Stimulated activated CD8-positive, alpha-beta memory T cell treated with anti-CD3 and anti-CD28 coated beads, Interleukin-4, amount 100 ng/mL, for 4 hours (primary cell): ENCODE data around the gene POMT2.
"Not testable (repeated sequence)": the region's sequence is repeated elsewhere in the genome, so short reads cannot be mapped to it uniquely, and the experiment has no call there.

ENCODE experiments used
- DNase-seq, 2 donors: peaks; one replicate each; pipeline ENCODE4 v3.0.0-alpha.2; 2020; ENCODE audit warnings: low read depth in 2 of 2, low spot score in 1 of 2

The POMT2 gene

DNA sequence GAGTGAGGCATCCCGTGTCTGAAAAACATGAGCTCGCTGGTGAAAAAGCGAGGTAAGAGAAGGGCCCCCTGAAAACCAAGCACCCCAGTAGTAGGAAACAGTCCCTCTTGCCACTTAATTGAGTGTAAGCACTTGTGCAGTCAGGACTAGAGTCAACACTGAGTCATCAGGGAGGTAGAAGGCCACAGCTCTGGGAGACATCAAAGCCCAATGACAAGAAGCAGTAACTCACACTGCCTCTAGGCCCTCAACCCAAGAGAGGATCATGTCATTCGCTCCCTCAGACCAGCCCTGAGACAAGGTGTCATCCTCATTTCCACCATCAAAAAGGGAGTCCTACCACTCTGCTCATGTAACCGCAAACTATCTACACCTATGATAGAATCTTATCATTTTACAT, 17.8 kb downstream of the POMT2 start:
- peak in 1 of 2 donors; percentile 4 for DNase-seq

DNA sequence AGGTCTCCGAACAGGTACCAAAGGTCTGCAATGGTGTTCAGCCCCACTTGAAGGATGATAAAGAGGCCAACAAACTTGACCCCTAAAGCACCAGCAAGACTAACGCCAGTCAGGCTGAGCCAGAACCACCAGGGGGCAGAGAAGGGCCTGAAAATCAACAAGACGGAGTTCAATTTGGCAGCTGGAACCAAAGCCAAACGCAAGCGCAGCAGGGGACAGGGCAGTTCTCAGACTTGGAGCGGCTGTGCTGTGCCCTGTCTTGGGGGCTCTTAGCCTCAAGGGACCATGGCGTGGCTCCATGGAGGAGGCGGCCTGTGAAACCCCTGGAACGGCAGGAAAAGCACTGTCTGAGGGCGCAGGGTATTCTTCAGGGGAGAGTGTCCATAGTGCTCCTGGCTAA, 19.6 kb downstream of the POMT2 start:
- peak in 1 of 2 donors; percentile 10 for DNase-seq

DNA sequence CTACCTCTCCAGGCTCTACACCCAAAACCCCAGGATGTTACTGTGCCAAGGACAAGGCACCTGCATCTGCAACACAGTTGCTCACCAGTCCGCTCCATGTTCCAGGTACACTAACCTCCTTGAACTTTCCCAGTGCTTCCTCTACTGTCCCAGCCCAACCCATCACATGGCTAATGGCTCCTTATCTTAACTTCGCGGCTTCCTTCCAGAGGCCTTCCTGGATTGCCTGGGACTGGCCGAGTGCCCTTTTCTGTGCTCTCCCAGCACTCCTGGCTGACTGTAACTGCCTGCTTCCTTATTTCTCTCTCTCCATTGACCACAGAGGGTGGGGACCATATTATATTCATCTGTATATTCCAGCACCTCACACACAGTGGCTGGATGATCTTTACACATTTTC, 20.9 kb downstream of the POMT2 start:
- no peak for DNase-seq

DNA sequence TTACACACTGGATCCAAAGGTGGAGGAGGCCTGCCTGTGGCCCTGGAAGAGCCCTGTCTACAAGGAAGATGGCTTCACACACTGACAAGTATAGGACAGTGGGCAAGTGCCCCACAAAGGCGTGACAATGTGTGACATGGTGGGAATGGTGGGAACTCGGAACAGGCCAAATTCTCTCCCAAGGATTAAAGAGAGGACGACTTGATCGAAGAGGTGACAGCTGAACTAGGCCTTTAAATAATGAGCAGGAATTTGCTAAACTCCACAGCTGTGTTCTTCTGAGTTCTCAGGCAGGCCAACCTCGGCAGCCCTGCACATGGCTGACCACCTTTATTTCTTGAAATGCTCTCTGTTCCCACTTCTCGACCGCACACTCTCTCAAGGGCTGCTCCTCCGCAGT, 23.8 kb downstream of the POMT2 start:
- no peak for DNase-seq

DNA sequence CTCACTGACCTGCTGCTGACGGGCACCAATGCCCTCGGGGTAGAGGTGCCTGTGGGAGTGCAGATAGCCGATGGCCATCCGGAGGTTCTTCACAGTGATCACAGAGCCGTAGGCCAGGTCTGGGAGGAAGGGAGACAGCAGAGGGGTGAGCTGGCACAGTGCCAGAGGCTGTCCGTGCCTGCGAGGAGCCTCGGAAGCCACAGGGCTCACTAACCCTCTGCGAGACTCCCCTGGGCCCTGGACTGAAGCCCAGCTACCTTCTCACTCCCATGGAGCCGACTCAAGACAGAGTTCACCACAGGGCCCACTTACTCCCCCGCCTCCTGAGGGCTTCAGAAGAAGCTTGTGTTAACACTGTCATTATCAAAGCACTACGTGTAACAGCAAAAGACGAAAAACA, 24.5 kb downstream of the POMT2 start:
- no peak for DNase-seq

DNA sequence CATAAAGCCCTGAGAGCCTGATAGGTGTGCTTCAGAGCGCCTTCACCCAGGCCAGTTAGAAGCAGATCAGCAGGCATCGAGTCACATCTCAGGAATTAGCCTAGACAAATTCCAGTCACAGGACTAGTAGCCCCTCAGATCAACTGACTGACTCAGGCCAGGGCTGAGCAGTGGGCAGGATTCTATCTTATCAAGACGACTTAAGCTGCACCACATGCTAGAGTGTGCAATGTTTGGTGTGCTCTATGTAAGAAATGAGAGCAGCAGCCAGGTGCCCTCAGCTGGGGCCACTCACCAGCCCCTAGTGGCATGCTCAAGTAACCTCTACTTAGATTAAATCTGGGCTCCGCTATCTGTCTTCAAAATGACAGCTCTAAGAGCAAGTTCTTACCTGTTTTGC, 30.0 kb downstream of the POMT2 start:
- no peak for DNase-seq

DNA sequence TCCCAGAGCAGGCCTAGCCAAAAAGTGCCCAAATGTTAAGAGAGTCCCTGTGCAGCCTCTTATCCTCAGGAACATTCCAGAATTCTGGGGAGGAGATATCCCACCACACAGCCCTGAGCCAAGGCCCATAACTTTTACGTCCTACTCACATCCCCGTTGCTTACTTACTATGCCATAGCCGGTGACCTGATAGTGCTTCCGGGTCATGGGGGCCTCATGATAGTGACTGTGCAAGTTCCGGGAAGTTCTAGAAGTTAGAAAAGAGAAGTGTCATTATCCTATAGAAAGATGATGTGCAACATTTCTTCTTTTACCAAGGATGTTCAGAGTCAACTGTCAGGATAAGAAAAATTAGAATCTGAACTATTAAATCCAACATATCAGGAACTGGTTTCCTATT, 34.1 kb downstream of the POMT2 start:
- no peak for DNase-seq

DNA sequence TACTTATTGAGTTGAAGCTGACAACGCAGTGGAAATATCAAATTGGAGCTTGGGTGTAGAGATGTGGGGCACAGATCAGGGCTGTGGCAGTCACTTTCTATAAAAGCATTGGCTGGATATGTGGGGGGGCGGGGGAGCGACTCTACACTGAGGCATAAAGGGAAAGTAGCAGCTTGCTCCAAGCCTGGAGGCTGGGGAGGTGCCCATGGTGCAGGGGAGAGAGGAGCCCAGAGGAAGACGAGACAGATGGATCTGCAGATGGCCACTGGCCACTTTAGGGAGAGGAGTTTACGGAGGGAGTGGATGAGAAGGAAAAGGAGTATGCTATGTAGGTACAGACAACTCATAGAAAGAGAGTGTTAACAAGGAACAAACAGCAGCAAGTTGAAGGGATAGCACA, 36.2 kb downstream of the POMT2 start:
- no peak for DNase-seq

DNA sequence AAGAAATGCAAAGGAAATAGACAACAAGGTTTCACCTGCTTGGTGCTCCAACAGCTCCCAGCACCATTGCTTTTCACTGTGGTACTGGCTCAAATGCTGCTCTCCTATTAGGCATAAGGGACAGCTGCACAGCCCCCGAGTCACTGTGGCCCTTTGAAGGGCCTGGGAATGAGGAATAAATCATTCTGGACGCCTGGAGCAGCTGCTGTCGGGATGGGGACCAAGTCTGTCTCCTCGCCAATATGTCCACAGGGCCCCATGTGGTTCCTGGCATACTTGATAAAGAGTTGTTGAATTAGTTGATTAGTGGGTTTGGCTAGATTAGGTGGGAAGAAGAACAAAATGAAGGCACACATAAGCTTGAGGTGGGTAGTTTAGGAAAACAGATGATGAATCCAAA, 36.6 kb downstream of the POMT2 start:
- no peak for DNase-seq

DNA sequence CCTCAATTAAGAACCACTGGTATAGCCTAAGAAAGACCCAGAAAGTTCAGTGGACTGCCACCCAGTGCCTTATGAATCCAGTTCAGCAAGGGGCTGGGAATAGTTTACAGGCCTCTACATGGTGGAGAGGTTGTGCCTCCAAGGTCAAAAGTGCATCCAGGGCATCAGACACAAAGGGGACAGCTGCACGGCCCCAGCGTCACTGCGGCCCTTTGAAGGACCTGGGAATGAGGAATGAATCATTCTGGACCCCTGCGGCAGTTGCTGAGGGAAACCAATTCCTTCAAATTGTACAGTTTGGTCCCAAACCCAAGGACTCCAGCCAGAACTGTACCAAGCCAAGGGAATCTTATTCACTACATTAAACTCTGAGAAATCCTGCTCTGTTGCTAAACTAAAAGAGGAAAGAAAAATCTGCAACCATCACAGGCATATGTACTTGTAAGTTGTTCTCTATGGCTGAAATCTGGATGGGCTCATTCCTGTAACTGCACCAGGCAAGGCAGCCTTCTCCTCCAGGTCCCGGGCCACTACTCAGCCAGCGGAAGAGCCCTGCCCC, 38.8 kb downstream of the POMT2 start:
- DNase-seq: no peak

DNA sequence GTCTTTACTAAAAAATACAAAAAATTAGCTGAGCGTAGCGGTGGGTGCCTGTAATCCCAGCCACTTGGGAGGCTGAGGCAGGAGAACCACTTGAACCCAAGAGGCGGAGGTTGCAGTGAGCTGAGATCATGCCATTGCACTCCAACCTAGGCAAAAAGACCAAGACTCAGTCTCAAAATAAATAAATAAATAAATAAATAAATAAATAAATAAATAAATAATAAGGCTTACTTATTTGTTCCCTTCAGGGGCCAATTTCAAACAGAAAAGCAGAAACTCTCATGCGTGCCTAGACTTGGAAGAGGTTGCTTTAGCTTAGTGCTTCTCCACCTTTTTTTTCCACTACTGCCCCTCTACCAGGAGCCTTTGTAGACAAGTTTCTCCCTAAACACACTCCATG, 39.8 kb downstream of the POMT2 start:
- DNase-seq: not testable (repeated sequence)

DNA sequence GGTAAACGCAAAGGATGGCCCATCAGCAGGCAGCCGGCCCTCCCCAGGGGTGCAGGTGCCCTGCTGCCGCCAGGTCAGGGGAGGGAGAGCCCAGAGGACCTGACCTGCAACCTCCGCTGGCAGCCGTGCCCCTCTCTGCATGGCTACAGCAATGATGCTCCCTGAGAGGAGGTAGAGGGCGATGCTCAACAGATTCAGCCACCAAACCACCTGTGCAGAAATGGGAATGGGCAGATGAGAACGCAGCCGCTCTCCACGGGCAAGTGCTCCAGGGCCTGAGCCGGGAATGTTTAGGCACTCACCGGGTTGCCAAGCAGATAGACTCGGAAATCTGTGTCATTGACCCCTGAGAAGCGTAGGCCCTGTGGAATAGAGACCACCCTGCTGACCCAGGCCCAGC, 41.0 kb downstream of the POMT2 start:
- no peak for DNase-seq

DNA sequence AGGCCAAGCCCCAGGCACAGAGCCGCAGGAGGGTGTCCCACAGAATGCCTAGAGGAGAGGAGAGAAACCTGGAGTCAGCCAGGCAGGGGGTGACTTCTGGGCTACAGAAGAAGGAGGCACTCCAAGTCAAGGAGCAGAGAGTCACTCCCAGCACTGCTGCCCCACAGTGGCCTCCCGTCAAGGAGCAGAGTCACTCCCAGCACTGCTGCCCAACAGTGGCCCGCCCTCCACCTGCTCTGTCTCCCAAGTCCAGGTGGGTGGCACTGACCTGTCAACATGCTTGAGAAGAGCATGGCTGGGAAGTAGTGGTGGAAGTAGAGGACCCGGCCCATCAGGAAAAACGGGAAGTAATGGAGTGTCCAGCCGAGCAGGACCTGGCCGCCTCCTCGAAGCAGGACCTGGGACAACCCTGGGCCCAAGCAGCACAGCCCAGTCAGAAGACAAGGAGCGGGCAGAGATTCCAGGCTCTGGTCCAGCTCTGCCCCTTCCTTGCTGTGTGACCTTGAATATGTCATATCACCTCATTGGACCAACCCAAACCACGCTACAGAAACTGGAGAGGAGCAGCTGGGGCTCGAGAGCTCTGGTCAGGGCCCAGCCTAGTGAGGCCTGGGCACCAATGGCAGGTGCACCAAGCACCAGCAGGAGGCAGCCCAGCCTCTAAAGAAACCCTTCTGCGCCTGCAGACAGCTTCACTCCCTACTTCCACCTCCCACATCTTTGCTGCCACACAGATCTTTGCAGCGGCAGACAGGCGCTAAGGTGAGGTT, 42.0 kb downstream of the POMT2 start:
- no peak for DNase-seq

DNA sequence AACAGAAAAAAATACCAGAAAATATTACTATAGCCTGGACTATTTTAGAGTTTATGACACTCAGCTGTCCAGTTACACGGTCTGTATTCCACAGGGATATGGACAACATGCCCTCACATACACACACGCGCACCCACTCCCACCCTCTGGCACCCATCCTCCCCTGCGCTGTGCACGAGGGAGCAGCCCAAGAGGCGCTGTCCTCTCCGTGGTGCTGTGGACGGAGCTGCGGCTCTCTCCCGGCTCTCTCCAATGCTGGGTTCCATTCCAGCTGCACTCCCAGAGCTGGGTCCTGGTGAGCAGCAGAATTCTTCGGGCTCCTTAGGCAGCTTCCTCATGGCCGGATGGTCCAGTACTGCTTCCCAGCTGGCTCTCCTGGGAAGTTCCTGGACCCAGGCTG, 43.7 kb downstream of the POMT2 start:
- no peak for DNase-seq

DNA sequence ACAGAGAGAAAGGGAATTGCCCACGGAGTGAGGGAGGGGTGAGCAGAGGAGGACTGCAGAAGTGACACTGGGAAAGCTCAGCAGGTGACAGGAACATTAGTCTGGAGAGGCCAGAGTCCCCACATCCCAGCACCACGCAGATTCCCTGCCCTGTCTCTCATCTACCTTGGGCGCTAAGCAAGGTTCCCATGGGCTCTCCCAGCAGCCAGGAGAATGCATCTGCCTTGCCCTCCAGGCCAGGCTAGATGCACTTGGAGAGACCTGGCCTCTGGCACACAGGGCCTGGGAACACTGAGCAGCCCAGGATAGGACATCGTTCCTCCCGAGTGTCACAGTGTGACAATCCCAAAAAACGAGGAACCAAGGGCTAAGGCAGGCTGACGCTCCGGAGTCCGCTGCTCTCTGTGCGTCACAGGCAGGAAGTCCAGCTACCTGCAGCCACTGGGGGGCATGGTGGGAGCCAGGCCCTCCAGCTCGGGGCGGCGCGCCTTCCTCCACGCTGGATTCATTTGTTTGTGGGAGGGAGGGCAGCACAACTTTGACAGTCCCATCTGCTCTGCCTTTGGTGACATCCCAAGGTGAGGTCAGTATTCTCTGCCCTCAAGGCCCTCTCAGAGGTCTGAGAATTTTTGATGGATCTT, 44.3 kb downstream of the POMT2 start:
- no peak for DNase-seq

DNA sequence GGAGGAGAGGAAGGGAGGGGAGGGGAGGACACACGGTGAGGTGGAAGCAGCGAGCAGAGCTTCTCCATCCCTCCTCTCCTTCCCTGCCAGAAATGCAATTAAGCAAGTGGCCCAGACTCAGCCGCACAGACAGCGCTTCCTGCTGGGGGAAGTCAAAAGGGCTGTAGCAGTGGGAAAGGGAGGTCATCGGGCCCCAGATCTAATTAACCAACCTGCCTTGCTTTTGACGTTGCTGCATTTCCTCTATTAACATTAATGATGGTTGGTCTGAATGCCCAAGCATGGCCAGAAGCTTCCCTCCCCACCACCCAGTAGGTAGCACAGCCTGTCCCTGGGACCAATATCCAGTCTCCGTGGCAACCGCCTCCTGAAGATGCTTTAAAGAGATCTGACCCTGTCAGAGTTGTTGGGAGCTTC, 45.1 kb downstream of the POMT2 start:
- no peak for DNase-seq

DNA sequence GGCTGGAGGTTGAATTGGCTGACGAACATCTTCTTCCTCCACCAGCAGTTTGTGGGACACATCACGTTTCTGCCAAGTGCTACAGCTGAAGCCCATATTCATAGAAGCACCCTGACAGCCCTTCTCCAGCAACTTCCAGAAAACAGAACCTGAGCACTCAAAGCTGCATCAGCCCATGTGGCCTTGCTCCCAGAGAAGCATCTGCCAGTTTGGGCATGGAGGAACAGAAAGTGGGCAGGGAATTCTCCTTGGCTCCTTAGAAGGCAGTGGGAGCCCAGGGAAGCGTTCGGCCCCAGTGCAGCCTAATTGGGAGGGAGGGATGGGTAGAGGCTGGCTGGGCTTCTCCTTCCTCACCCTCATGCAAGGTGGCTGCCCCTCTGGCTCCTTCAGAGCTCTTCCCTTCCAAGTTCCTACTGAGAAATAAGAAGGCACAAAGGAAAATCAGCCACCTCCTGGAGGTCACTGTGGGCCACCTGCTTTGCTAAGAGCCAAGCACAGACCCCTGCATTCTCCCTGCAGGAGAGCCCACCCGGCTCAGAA, 45.6 kb downstream of the POMT2 start:
- no peak for DNase-seq

DNA sequence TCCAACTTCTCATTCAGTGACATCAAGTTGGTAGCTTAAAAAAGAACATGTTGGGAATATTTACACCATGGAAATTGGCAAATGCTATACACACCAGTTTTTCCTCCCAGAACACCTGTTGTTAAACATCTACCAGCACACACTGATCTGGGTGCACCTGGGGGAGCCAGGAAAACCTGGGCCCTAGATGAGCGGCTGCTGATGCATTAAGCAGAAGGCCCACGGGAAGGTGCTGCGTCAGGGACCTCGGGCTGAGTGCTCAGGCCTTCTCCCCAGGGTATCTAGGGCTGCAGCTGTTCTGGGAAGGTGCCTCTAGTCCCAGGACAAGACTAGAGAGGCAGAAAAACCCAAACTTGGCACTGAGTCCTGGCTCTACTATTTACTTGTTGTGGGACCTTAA, 46.9 kb downstream of the POMT2 start:
- no peak for DNase-seq

DNA sequence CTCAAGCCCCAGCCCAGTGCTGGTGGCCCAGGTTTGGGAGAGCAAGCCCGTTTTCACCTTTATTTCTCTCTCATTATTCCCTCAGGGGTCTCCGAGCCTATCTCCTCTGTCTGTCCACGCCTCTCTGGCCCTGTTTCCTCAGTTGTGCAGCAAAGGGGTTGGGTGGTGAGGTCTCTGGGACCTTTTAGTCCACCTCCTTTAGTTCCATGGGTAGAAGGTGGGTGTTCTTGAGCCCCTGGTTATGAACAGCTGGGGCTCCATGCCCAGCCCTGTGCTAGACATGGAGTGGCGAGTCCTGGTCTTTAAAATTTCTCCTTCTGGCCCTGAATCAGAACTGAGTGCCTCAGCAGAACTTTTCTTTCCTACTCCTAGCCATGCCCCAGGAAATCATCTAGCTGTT, 48.4 kb downstream of the POMT2 start:
- DNase-seq: no peak

DNA sequence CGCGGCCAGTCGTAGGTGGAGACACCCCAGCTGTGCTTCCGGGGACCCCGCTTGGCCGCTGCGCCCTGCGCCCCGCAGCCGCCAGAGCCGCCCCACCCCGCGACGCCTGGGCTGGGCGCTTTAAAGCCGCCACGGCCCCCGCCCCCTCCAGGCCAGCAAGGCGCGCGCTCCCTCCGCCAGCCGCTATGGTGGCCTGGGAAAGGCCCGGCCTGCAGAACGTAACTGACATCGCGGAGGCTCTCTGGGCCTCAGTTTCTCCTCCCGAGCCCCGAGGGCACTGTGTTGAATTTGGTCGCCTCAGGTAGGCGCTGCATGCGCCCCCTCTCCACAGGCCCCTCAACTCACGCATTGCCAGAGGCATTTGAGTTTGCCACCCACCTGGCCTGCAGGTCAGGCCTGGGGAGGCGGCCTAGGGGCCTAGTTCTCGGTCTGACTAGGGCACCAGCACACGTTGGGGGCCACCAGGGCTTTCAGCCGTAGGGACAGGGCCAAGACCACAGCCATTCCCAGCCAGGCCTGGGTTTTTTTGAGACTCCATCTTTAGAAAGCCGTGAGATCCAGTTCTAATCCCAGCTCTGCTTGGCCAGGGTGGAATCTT, 49.5 kb downstream of the POMT2 start, which contains the start of gene NGB:
Gene NGB, minus strand, starts transcription at position 94 of the 598 bp plus-strand sequence. CDS start 269 bp downstream, outside the sequence.
- DNase-seq: no peak

DNA sequence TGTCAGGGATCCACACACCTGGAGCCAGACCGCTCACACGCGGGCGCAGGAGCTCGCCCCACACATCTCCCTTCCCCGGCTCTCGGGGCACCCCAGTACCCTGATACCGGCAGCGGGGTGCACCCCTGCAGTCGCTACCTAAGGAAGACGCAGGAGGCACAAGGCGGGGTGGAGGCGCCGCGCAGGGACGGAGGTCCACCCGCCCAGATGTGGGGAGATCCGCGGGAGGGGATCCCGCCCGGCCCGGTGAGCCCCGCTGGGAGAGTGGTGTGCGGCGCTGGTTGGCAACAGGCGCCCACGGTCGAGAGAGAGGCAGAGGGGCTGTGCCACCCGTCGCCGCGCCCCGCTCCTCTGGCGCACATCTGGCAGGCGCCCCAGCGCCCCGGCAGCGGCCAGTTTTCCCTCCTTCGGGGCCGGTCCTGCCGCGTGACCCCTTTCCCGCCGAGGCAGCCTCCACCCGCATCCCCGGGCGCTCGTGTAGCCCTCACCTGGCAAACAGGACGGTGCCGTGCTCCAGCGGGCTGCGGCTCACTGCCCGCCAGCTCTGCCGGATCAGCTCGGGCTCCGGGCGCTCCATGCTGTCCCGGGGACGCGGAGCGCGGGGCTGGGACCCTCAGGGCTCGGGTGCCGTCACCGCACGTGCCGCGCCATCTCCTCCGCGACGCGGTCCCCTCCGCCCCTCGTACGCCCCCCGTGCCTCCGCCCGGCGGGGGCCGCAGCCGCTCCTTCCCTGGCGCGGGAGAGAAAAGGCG, 50.1 kb downstream of the POMT2 start:
- DNase-seq: no peak
